Measurements from ENCODE around the gene ABCC12.

GRCh38 chr16:48129926-48130325, 25.9 kb downstream of the ABCC12 start:
- TF ChIP-seq CTCF (conservative IDR thresholded peaks at IDR 0.05 in 1 of 2, IDR thresholded peaks at IDR 0.05 in 1 of 2; ENCODE audit: low read depth in 1 of 2, low read length in 2 of 2) (no peak), EZH2 (IDR thresholded peaks at IDR 0.05; ENCODE audit: low read length, missing control alignments) (no peak)
